Measurements from ENCODE around the gene ADORA1. TPM values are rescaled to one million over a fixed set of nuclear protein-coding genes. Genes with fewer than 3 reads are reported as not detected.

The ADORA1 gene
- not detected for total RNA-seq

DNA sequence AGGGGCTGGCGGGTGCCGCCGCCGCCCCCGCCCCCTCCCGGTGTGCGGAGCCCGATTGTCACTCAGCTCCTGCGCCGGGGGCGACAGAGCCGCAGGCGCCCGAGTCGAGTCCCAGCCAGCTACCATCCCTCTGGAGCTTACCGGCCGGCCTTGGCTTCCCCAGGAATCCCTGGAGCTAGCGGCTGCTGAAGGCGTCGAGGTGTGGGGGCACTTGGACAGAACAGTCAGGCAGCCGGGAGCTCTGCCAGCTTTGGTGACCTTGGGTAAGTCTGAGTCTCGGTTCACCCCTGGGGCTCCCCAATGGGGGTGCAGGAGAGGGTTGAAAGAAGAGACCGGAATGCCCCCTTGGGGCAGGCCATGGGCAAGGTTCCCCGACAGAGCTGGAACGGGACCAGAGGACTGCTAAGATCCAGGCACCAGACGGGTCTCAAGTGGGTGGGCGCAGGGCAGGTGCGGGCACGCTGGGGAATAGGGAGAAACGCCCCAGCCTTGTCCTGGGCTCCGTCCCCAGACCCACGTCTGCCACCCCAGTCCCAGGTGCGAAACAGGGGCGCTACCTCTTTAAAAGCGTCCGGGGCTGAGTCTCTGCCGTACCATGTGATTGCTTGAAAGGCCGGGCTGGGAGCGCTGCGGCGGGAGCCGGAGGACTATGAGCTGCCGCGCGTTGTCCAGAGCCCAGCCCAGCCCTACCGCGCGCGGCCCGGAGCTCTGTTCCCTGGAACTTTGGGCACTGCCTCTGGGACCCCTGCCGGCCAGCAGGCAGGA is at the start of gene ADORA1:
Gene ADORA1, plus strand, starts transcription at position 61 of the 765 bp plus-strand sequence. CDS start 1,116 bp downstream, outside the sequence.
- POLR2A ChIA-PET, result interaction anchor here (0.6 kb wide), 1 partner anchor 212 kb away, joined by 3 read pairs; no protein-coding TSS in a partner anchor
- CTCF ChIA-PET, result interaction anchor here (0.9 to 1.8 kb wide), 4 partner anchors 44 to 88 kb away, joined by 3 to 4 read pairs (median 3); no protein-coding TSS in a partner anchor
- H3K36me3 Mint-ChIP-seq, result no peaks in the 10 kb centered on the region
- no peak within 1 kb of the TSS for H3K27ac Mint-ChIP-seq
- intact Hi-C loops (cut with micrococcal nuclease), result no loop called here
- peaks cover 11% of the 10 kb centered on the region for H3K4me1 Mint-ChIP-seq (ENCODE audit: low read depth)
- no peak within 1 kb of the TSS for H3K4me3 Mint-ChIP-seq
- H3K27me3 Mint-ChIP-seq, result peaks cover 50% of the 10 kb centered on the region
- peak; percentile 9 for DNase-seq
- no peaks in the 10 kb centered on the region for H3K9me3 Mint-ChIP-seq

DNA sequence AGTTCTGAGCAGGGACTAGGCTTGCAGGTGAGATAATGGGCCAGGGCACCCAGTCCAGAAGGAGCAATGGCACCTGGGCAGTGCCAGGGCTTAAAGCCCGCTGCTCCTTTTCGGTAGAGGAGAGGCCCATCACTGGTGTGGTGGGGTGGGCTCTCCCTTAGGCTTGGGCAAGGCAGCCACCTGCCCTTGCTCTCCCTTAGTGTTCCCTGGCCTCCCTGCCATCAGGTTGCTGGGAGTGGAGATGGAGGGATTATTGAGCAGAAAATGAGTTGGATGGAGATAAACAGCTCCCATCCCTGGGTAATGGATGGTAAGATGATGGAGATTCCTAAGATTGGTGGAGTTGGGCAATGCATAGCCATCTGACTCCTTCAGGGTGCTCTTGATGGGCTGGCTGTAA is 49.6 kb upstream of the ADORA1 start:
- Mint-ChIP-seq H3K9me3 (no peaks in the 10 kb centered on the region), H3K4me1 (ENCODE audit: low read depth) (peaks cover 8% of the 10 kb centered on the region), H3K36me3 (peaks cover 2% of the 10 kb centered on the region), H3K4me3 (no peak overlapping the region), H3K27ac (no peak overlapping the region), H3K27me3 (peaks cover 49% of the 10 kb centered on the region)
- intact Hi-C loops (cut with micrococcal nuclease), result no loop called here
- CTCF ChIA-PET, result interaction anchor here (0.7 kb wide), 1 partner anchor 39 kb away, joined by 3 read pairs; no protein-coding TSS in a partner anchor
- POLR2A ChIA-PET, result interaction anchor here (0.7 kb wide), 1 partner anchor 467 kb away, joined by 3 read pairs; no protein-coding TSS in a partner anchor
- no peak for DNase-seq

DNA sequence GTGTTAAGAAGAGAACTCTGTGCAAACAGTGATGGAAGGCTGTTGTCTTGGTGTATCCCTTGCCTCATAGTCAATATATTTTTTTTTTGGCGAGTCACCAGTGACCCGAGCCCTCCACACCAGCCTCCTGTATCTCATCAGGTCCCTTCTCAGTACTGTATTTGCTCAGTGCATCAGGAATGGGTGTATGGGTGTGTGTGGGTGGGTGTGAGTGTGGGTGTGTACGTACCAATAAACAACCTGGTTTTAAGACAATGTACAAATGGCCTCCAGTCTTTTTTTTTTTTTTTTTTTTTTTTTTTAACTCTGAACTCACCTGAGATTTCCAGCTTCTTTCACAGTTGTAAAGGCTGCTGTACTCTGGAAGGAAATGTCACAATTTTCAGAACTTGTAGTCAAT is 49.0 kb upstream of the ADORA1 start:
- peaks cover 8% of the 10 kb centered on the region for H3K4me1 Mint-ChIP-seq (ENCODE audit: low read depth)
- H3K36me3 Mint-ChIP-seq, result peaks cover 2% of the 10 kb centered on the region
- H3K27ac Mint-ChIP-seq, result no peak overlapping the region
- H3K27me3 Mint-ChIP-seq, result peaks cover 44% of the 10 kb centered on the region
- DNase-seq, result no peak
- H3K9me3 Mint-ChIP-seq, result no peaks in the 10 kb centered on the region
- H3K4me3 Mint-ChIP-seq, result no peak overlapping the region
- CTCF ChIA-PET, result interaction anchor here (0.7 to 0.8 kb wide), 2 partner anchors 39 to 94 kb away, joined by 3 read pairs; no protein-coding TSS in a partner anchor
- intact Hi-C loops (cut with micrococcal nuclease), result no loop called here
- POLR2A ChIA-PET, result interaction anchor here (0.7 kb wide), 1 partner anchor 467 kb away, joined by 3 read pairs; no protein-coding TSS in a partner anchor

DNA sequence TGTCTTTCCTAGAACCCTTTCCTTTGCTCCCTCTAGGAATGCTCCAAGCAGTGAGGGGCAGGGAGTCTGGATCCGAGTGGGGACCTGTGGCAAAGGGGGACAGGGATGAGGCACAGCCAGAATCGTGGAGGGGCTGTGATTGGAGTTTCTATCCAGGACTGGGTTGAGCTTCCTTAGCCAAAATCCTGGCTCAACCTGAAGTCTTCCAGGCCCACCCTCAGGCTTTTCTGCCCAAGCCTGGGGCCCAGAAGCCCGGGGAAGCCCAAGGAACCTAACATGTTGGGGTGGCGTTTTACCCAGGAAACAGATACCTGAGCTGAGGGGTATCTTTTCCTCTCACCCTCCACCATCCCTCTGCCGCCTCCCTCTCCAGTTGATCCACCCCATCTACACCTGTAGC is 47.1 kb upstream of the ADORA1 start:
- ChIA-PET CTCF (no interaction called here), POLR2A (no interaction called here)
- DNase-seq, result no peak
- peaks cover 30% of the 10 kb centered on the region for H3K27me3 Mint-ChIP-seq
- H3K4me1 Mint-ChIP-seq (ENCODE audit: low read depth), result peaks cover 5% of the 10 kb centered on the region
- no peaks in the 10 kb centered on the region for H3K9me3 Mint-ChIP-seq
- intact Hi-C loops (cut with micrococcal nuclease), result no loop called here
- no peak overlapping the region for H3K4me3 Mint-ChIP-seq
- no peak overlapping the region for H3K27ac Mint-ChIP-seq
- peaks cover 2% of the 10 kb centered on the region for H3K36me3 Mint-ChIP-seq

DNA sequence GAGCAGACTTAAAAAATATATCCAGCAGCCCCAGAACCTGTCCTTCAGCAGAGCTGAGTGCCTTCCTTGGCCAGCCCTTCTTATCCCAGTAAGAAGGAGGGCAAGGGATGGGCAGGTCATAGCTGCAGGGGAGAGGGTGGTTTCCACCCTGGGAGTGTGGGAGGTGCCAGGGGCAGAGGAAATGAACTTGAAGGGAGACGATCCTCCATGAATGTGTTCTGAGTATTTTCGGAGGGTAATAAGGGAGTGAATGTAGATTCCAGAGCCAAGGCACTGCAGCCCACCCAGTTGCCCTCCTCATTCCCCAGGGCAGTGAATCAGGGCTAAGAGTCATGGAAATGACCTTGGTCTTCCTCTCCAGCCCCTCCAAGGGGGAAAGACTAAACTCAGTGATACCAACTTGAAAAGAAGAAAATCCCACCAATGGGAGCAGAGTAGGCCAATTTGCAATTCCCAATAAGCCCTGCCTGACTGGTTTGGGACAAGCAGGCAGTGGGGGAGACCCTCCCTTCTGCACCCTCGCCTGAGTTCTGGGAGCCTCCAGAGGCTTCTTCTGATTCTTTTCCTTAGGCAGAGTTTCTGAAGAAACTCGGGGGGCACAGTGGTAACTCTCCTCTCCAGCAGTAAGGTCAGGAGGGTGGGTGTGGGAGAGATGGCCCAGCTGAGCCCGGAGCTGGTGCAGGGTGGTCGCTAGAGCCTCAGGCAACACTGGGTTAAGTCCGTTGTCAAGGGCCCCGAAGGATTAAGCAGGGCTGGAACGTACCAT is 45.9 kb upstream of the ADORA1 start:
- no peaks in the 10 kb centered on the region for H3K36me3 Mint-ChIP-seq
- no peaks in the 10 kb centered on the region for H3K4me1 Mint-ChIP-seq (ENCODE audit: low read depth)
- ChIA-PET POLR2A (interaction anchor here (0.6 kb wide), 1 partner anchor 10 kb away, joined by 3 read pairs; no protein-coding TSS in a partner anchor), CTCF (interaction anchor here (1.0 kb wide), 2 partner anchors 90 to 135 kb away, joined by 3 read pairs; no protein-coding TSS in a partner anchor)
- peaks cover 23% of the 10 kb centered on the region for H3K27me3 Mint-ChIP-seq
- H3K9me3 Mint-ChIP-seq, result no peaks in the 10 kb centered on the region
- H3K4me3 Mint-ChIP-seq, result no peak overlapping the region
- DNase-seq, result no peak
- intact Hi-C loops (cut with micrococcal nuclease), result no loop called here
- H3K27ac Mint-ChIP-seq, result no peak overlapping the region

DNA sequence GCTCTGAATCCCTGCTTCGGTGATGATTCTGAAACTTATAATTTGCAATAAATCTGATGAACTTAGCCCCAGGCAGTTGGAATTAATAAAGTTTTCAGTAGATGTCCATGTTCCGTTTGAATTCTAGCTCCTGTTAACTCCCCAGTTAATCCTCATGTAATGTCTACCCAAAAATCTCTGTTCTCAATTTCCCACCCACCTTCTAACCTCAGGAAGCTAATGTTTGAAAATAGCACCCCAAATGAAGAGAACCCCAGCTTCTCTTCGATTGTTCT is 45.4 kb upstream of the ADORA1 start:
- POLR2A ChIA-PET, result no interaction called here
- no peak overlapping the region for H3K27ac Mint-ChIP-seq
- H3K4me3 Mint-ChIP-seq, result no peak overlapping the region
- CTCF ChIA-PET, result interaction anchor here (1.0 kb wide), 2 partner anchors 90 to 134 kb away, joined by 3 read pairs; no protein-coding TSS in a partner anchor
- peaks cover 19% of the 10 kb centered on the region for H3K27me3 Mint-ChIP-seq
- intact Hi-C loops (cut with micrococcal nuclease), result no loop called here
- H3K9me3 Mint-ChIP-seq, result no peaks in the 10 kb centered on the region
- no peaks in the 10 kb centered on the region for H3K36me3 Mint-ChIP-seq
- DNase-seq, result no peak
- H3K4me1 Mint-ChIP-seq (ENCODE audit: low read depth), result no peaks in the 10 kb centered on the region

DNA sequence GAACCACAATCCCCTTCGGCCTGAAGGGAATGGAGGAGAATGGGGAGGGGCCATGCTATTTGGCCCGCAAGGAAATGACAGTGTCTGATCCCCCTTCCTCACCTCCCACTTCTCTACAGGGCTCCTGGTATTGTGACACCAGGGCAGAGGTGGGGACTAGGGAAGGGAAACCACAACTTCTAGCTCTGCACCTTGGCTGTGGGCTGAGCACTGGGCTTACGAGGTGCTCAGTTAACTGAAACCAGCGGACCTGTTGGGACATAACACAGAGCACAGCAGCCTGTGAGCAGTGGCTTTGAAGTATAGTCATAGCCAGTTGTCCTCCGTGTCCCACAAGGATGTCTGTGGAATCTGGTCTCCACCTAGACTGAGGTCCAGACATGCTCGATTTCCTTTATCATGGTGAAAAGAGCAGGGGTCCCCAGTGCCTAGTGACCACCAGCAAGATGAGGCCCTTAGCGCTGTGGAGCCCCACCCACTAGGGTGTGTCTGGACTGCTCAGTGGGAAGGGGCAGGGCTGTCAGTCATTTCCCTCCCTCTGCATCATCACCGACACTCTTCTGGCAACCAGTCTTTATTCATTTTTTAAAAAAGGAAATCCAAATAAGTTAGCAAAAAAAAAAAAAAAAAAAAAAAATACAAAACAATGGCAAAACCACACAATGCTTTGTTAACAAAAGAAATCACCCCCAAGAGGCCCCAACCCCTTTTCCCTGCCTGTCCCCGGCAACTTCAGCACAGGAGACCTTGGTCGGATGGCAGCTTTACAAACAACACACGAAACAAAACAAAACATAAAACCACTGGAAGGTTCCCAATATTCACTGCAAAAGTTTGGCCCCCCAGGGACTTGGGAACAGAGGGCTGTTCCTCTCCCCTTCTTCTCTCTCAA is 44.7 kb upstream of the ADORA1 start:
- Mint-ChIP-seq H3K9me3 (no peaks in the 10 kb centered on the region), H3K4me1 (ENCODE audit: low read depth) (no peaks in the 10 kb centered on the region), H3K36me3 (no peaks in the 10 kb centered on the region), H3K27ac (no peak overlapping the region), H3K27me3 (peaks cover 20% of the 10 kb centered on the region), H3K4me3 (no peak overlapping the region)
- intact Hi-C loops (cut with micrococcal nuclease), result no loop called here
- no peak for DNase-seq
- ChIA-PET POLR2A (no interaction called here), CTCF (interaction anchor here (1.0 to 2.3 kb wide), 5 partner anchors 19 to 133 kb away, joined by 3 to 21 read pairs (median 3); no protein-coding TSS in a partner anchor)

DNA sequence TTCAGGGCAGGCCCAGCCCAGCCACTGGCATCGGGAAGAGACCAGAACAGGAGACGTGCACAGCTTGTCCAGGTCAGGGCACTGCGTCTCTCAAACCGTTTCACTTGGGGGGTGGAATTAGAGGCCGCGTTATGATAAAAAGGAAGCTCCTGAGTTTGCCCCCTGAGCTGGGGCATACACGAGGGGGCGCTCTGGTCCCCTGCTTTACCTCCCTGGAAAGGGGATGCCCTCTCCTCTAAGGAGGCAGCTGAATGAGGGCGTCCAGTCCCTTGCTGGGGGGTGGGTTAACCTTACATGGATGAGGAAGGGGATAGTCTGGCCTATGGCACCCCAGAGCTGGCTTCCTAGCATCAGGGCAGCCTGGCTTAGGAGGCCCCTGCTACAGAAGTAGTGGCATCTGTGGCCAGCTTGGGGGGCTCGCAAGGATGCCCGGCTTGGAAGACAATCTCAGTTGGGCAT is 44.0 kb upstream of the ADORA1 start:
- Mint-ChIP-seq H3K9me3 (no peaks in the 10 kb centered on the region), H3K4me3 (no peak overlapping the region), H3K36me3 (no peaks in the 10 kb centered on the region), H3K27me3 (peaks cover 17% of the 10 kb centered on the region), H3K4me1 (ENCODE audit: low read depth) (no peaks in the 10 kb centered on the region), H3K27ac (no peak overlapping the region)
- POLR2A ChIA-PET, result no interaction called here
- intact Hi-C loops (cut with micrococcal nuclease), result no loop called here
- no peak for DNase-seq
- CTCF ChIA-PET, result interaction anchor here (1.2 to 2.3 kb wide), 4 partner anchors 20 to 133 kb away, joined by 3 to 21 read pairs (median 11); no protein-coding TSS in a partner anchor

DNA sequence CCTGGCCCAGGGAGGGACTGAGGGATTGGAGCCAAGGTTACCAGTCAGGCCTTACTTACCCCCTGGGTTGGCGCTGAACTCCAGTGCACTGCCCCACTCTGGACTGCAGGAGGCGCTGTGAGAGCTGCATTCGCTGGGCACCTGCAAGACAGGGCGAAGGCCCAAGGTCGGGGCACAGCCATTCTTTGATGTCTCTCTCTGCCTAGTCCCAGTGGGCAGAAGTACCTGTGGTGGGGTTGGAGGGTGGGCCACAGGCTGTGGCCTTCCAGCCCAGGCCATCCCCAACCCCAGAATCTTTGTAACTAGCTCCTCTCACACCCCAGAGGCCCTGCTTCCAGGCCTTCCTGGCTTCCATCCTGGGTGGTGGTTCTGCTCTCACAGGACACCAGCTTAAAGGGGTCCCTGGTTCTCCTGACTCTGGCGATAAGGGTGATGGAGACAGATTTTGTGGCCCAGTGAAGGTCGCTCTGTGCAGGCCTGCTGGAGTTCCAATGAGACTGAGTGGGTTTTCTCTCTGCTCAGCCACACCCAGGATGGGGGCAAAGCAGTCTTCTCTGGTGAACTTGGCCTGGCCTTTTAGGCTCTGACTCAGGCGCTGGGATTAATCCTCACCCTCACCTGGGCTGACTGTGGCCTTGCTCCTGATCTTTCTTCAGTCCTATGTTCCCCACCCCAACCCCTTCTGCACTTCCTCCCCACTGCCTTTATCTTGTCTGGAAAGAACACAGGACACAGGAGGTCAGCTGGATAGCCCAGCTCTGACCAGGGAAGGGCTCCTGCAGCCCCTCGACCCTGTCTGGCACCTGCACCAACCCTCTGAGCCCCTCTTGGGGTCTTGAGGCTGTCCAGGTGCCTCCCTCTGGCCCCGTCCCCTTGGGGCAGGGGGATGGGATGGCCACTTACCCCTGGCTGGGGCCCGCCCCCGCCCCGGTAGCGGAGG is 42.7 kb upstream of the ADORA1 start:
- intact Hi-C loops (cut with micrococcal nuclease), result no loop called here
- ChIA-PET CTCF (interaction anchor here (1.5 to 2.3 kb wide), 4 partner anchors 13 to 131 kb away, joined by 5 to 21 read pairs (median 11); no protein-coding TSS in a partner anchor), POLR2A (no interaction called here)
- no peaks in the 10 kb centered on the region for H3K36me3 Mint-ChIP-seq
- DNase-seq, result peak; percentile 56
- H3K9me3 Mint-ChIP-seq, result no peaks in the 10 kb centered on the region
- H3K4me3 Mint-ChIP-seq, result no peak overlapping the region
- peaks cover 13% of the 10 kb centered on the region for H3K27me3 Mint-ChIP-seq
- H3K4me1 Mint-ChIP-seq (ENCODE audit: low read depth), result no peaks in the 10 kb centered on the region
- H3K27ac Mint-ChIP-seq, result no peak overlapping the region

DNA sequence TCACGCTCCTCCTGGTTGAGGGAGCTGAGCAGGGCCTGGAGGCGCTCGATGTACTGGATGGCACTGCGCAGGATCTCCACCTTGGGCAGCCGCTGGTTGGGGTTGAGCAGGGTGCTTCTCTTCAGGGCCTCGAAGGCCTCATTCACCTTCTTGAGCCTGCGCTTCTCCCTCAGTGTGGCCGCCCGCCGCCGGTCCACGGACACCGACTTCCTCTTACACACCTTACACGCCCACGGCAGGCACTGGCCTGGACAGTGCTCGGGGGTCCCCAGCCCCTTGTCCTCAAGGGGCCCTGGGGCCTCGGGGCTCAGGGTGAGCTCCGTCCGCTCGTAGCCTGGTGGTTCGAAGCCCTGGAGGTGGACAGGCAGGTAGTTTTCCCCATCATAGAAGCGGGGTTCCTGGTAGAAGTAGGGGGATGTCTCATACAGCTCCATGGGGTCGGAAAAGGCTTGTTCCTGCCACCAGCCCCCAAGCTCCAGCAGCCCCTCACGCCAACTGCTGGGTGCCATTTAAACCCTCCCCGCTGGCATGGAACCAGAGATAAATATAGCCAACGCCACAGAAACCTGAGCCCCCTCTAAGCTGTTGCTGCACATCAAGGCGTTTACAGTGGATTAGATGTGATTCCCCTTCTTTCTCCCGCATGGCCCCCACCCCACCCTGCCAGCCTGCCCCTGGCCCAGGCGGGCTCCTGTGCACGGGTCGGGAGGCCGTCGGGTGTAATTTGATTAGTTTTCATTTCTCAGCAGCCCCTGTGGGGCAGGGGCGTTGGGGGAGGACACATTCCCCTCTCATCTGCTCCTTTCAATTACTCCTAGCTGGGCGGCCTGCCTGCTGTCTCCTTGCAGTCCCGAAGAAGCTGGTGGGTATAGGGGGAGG is 41.8 kb upstream of the ADORA1 start, which contains the start of gene MYOG:
Gene MYOG, minus strand, starts transcription at position 485 of the 879 bp plus-strand sequence. Its CDS starts 51 bp downstream, at position 434.
- DNase-seq, result no peak
- CTCF ChIA-PET, result no interaction called here
- H3K36me3 Mint-ChIP-seq, result no peaks in the 10 kb centered on the region
- H3K9me3 Mint-ChIP-seq, result no peaks in the 10 kb centered on the region
- POLR2A ChIA-PET, result no interaction called here
- H3K27ac Mint-ChIP-seq, result no peak within 1 kb of the TSS
- peaks cover 16% of the 10 kb centered on the region for H3K27me3 Mint-ChIP-seq
- intact Hi-C loops (cut with micrococcal nuclease), result no loop called here
- no peaks in the 10 kb centered on the region for H3K4me1 Mint-ChIP-seq (ENCODE audit: low read depth)
- H3K4me3 Mint-ChIP-seq, result no peak within 1 kb of the TSS
